NT2/D1 (cell line): ENCODE data around the gene DNM3.

Experiments used
- SUZ12 ChIP-seq: IDR thresholded peaks from 2 replicates; pipeline ENCODE4 v1.6.1; 2011; ENCODE audit not compliant: insufficient read length, insufficient read depth; ENCODE audit errors: extremely low read depth
- YY1 ChIP-seq: IDR thresholded peaks from 2 replicates; pipeline ENCODE4 v1.6.1; 2011; ENCODE audit not compliant: insufficient read length, insufficient read depth
- ZNF274 ChIP-seq: IDR thresholded peaks from 2 replicates; pipeline ENCODE4 v1.6.1; 2011; ENCODE audit warnings: mild to moderate bottlenecking, low read depth, low read length

DNA sequence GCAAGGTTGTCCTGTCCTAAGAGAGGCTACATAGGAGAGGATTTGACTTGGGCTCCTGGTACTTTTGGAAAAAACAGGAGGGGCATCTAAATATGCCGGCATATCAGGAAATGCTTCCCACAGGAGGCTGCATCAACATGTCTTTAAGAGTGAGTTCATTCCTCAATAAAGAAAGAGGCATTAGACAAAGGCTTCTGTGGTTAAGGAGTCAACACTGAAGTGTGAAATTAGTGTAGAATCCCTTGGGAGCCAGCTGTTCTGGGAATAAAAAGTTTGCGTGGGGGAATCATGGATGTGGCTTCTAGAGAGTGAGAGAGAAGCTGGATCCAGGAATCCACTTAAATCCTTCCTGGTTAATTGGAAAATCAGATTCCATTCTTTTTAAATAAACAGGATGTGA lies 69.5 kb downstream of the DNM3 start:
- no peak for TF ChIP-seq SUZ12
- TF ChIP-seq ZNF274, result no peak
- no peak for TF ChIP-seq YY1
